Thoracic aorta (tissue), 2 donors: ENCODE measurements around the gene NOS3. TPM values are rescaled to one million over a fixed set of nuclear protein-coding genes. Genes with fewer than 3 reads are reported as not detected.

Experiments used
- ATAC-seq: fragments of 150-250 bp; one replicate; pipeline ENCODE4 v1.8.0; 2017; ENCODE audit warnings: low read depth; ENCODE audit not compliant: insufficient number of reproducible peaks, low FRiP score
- DNase-seq: peaks from one replicate; pipeline ENCODE4 v3.0.0-alpha.2; 2020; ENCODE audit warnings: low spot score
- H3K27ac ChIP-seq, 2 donors: fragments of 200-600 bp; sonication (generic); 1 replicate in 1 of 2; 2 replicates in 1 of 2; pipeline ENCODE4 v1.5.1; 2016; ENCODE audit warnings: mild to moderate bottlenecking in 2 of 2, moderate library complexity in 2 of 2
- H3K27me3 ChIP-seq: fragments of 200-600 bp; sonication (generic); replicated peaks from 2 replicates; pipeline ENCODE4 v1.6.0; 2016; ENCODE audit warnings: mild to moderate bottlenecking; ENCODE audit not compliant: insufficient read depth
- H3K36me3 ChIP-seq: fragments of 200-600 bp; sonication (generic); one replicate; pipeline ENCODE4 v1.5.1; 2016
- H3K4me1 ChIP-seq, 2 donors: fragments of 200-600 bp; sonication (generic); 1 replicate in 1 of 2; 2 replicates in 1 of 2; pipeline versions ENCODE4 v1.5.1 to v1.6.0; 2016; ENCODE audit warnings: low read depth in 2 of 2, mild to moderate bottlenecking in 1 of 2; ENCODE audit not compliant: control insufficient read depth in 1 of 2
- H3K4me3 ChIP-seq: fragments of 200-600 bp; sonication (generic); 2 replicates; pipeline ENCODE4 v1.5.1; 2016; ENCODE audit warnings: mild to moderate bottlenecking
- H3K9me3 ChIP-seq: fragments of 200-600 bp; sonication (generic); 2 replicates; pipeline ENCODE4 v1.5.1; 2016
- CTCF ChIP-seq: fragments of 200-600 bp; sonication (generic); IDR thresholded peaks from one replicate; pipeline ENCODE4 v1.5.1; 2019; ENCODE audit warnings: antibody characterized with exemption
- total RNA-seq, 2 donors: library from RNA; depleted of rRNA; stranded (reverse); fragments of >200 nt; gene quantifications; one replicate each; pipeline versions ENCODE4 v1.1.0 to v1.2.3, GENCODE V29; 2016

Gene NOS3
- total RNA-seq, 2 donors from 2014 or later, result 8.4 to 18.6 TPM

- DNase-seq, result no peak
- Histone ChIP-seq H3K27ac (no peak overlapping the region), H3K36me3 (no peaks in the 10 kb centered on the region), H3K9me3 (no peaks in the 10 kb centered on the region), H3K4me1 (peaks cover 4 to 6% of the 10 kb centered on the region in 2 donors), H3K4me3 (no peak overlapping the region), H3K27me3 (no peaks in the 10 kb centered on the region)
- no peak for ATAC-seq
- no peak for TF ChIP-seq CTCF
Observed at GRCh38 chr7:150949971-150950491, 40.8 kb upstream of the NOS3 start.

- Histone ChIP-seq H3K27me3 (no peaks in the 10 kb centered on the region), H3K4me1 (peaks cover 8 to 11% of the 10 kb centered on the region in 2 donors), H3K4me3 (no peak overlapping the region), H3K36me3 (no peaks in the 10 kb centered on the region), H3K9me3 (no peaks in the 10 kb centered on the region), H3K27ac (no peak overlapping the region)
- TF ChIP-seq CTCF, result no peak
- ATAC-seq, result no peak
- no peak for DNase-seq
Observed at GRCh38 chr7:150950496-150951180, 40.2 kb upstream of the NOS3 start.

- no peak overlapping the region for H3K4me3 ChIP-seq
- no peak for DNase-seq
- H3K36me3 ChIP-seq, result no peaks in the 10 kb centered on the region
- no peak for TF ChIP-seq CTCF
- H3K9me3 ChIP-seq, result no peaks in the 10 kb centered on the region
- H3K4me1 ChIP-seq, result peaks cover 8 to 11% of the 10 kb centered on the region in 2 donors
- no peak overlapping the region for H3K27ac ChIP-seq
- no peaks in the 10 kb centered on the region for H3K27me3 ChIP-seq
- no peak for ATAC-seq
Observed at GRCh38 chr7:150951181-150951520, 39.7 kb upstream of the NOS3 start.

GRCh38 chr7:150951521-150951920 is 39.3 kb upstream of the NOS3 start:
- no peak for ATAC-seq
- H3K4me1 ChIP-seq, result peaks cover 8 to 11% of the 10 kb centered on the region in 2 donors
- no peaks in the 10 kb centered on the region for H3K27me3 ChIP-seq
- DNase-seq, result no peak
- no peak overlapping the region for H3K27ac ChIP-seq
- no peaks in the 10 kb centered on the region for H3K9me3 ChIP-seq
- no peak for TF ChIP-seq CTCF
- no peak overlapping the region for H3K4me3 ChIP-seq
- H3K36me3 ChIP-seq, result no peaks in the 10 kb centered on the region

GRCh38 chr7:150952331-150953050 is 38.3 kb upstream of the NOS3 start:
- H3K9me3 ChIP-seq, result no peaks in the 10 kb centered on the region
- DNase-seq (no peak), ATAC-seq (no peak)
- H3K4me3 ChIP-seq, result no peak overlapping the region
- H3K27ac ChIP-seq, result no peak overlapping the region
- no peak for TF ChIP-seq CTCF
- H3K27me3 ChIP-seq, result no peaks in the 10 kb centered on the region
- H3K4me1 ChIP-seq, result peaks cover 8 to 11% of the 10 kb centered on the region in 2 donors
- no peaks in the 10 kb centered on the region for H3K36me3 ChIP-seq
